Subcutaneous abdominal adipose tissue (tissue), 5 donors: ENCODE results near the gene LPCAT3.
A peak's percentile ranks its signal among the peaks of the same experiment; 100 is the strongest.
"Not testable (repeated sequence)": the region's sequence is repeated elsewhere in the genome, so short reads cannot be mapped to it uniquely, and the experiment has no call there.

Source experiments
- H3K27ac ChIP-seq: one replicate; pipeline ENCODE4 v1.7.0; 2013; ENCODE audit warnings: low read depth, mild to moderate bottlenecking, inconsistent platforms, low read length, moderate library complexity
- H3K27me3 ChIP-seq, 5 donors: one replicate each; pipeline ENCODE4 v1.7.0; 2013; ENCODE audit warnings: low read length in 5 of 5, inconsistent platforms in 1 of 5; ENCODE audit not compliant: control insufficient read depth in 5 of 5, insufficient read depth in 4 of 5
- H3K36me3 ChIP-seq, 5 donors: one replicate each; pipeline ENCODE4 v1.7.0; 2013; ENCODE audit warnings: low read length in 5 of 5; ENCODE audit not compliant: control insufficient read depth in 5 of 5, insufficient read depth in 5 of 5
- H3K4me1 ChIP-seq, 5 donors: one replicate each; pipeline ENCODE4 v1.7.0; 2013; ENCODE audit warnings: low read length in 5 of 5, mild to moderate bottlenecking in 3 of 5, moderate library complexity in 1 of 5; ENCODE audit not compliant: control insufficient read depth in 5 of 5, insufficient read depth in 5 of 5
- H3K4me3 ChIP-seq, 5 donors: one replicate each; pipeline ENCODE4 v1.7.0; 2013; ENCODE audit warnings: low read length in 5 of 5, low read depth in 1 of 5
- H3K9ac ChIP-seq, 5 donors: one replicate each; pipeline ENCODE4 v1.7.0; 2013; ENCODE audit warnings: low read length in 5 of 5, mild to moderate bottlenecking in 4 of 5, moderate library complexity in 3 of 5
- H3K9me3 ChIP-seq, 5 donors: one replicate each; pipeline ENCODE4 v1.7.0; 2013; ENCODE audit warnings: low read length in 5 of 5; ENCODE audit not compliant: control insufficient read depth in 5 of 5
- donor health status: healthy.
- donor health status: healthy.
- donor health status: healthy.
- donor health status: healthy.
- donor health status: healthy.

LPCAT3 gene

DNA sequence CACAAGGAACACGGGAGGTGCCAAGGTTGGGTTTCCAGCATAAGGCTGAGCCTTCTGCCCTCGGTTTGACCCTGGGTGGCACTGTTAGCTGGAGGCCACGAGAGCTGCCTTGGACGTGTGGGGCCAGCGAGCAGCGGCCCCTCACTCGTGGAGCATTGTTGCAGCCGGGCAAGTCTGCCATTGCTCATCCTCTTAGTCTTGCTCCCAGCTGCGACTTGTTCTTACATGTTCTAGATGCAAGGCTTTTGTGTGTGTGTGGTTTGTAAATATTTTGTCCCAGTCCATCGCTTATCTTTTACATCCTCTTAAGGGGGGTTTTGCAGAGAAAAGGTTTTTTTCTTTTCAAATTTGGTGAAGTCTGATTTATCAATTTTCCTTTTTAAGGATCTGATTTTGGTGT, 21.1 kb upstream of the LPCAT3 start:
- Histone ChIP-seq H3K4me1 (no peaks in the 10 kb centered on the region), H3K27me3 (no peaks in the 10 kb centered on the region), H3K36me3 (no peaks in the 10 kb centered on the region), H3K9me3 (no peaks in the 10 kb centered on the region), H3K4me3 (no peak overlapping the region), H3K9ac (no peak overlapping the region), H3K27ac (no peak overlapping the region)

DNA sequence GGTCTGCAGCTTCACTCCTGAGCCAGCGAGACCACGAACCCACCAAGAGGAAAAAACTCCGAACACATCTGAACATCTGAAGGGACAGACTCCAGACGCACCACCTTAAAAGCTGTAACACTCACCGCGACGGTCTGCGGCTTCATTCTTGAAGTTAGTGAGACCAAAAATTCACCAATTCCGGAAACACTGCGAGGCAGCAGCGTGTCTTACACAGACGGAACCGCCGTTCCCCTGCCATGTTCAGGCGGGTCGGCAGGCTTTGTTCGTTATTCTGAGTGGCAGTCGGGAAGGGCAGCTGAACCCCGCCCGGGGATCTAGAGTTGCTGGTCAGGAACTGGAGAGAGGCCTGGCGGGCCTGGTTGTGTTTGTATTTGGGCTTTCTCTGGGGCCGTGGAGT, 20.3 kb upstream of the LPCAT3 start:
- Histone ChIP-seq H3K9me3 (no peaks in the 10 kb centered on the region), H3K4me1 (no peaks in the 10 kb centered on the region), H3K27me3 (no peaks in the 10 kb centered on the region), H3K9ac (no peak overlapping the region), H3K4me3 (no peak overlapping the region), H3K36me3 (no peaks in the 10 kb centered on the region), H3K27ac (no peak overlapping the region)

DNA sequence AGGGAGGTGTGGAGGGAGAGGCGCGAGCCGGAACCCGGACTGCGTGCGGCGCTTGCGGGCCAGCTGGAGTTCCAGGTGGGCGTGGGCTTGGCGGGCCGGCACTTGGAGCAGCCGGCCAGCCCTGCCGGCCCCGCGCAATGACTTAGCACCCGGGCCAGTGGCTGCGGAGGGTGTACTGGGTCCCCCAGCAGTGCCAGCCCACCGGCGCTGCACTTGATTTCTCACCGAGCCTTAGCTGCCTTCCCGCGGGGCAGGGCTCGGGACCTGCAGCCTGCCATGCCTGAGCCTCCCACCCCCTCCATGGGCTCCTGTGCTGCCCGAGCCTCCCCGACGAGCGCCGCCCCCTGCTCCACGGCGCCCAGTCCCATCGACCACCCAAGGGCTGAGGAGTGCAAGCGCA, 19.1 kb upstream of the LPCAT3 start:
- H3K36me3 ChIP-seq, H3K9me3 ChIP-seq, H3K4me3 ChIP-seq, H3K27ac ChIP-seq, H3K9ac ChIP-seq, H3K4me1 ChIP-seq, H3K27me3 ChIP-seq: not testable (repeated sequence)

DNA sequence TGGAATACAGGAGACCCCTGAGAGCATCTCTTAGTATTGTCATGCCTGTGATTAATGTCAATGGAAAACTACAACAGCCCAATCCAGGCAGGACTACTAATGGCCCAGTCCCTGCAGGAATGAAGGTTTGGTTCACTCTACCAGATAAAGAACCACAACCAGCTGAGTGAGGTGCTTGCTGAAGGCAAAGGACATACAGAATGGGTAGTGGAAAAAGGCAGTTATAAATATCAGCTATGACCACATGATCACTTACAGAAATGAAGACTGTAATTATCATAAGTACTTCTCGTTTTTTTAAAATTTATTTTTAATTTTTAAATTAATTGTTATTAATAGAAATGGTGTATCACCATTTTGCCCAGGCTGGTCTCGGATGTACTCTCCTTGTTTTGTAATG, 17.2 kb upstream of the LPCAT3 start:
- H3K36me3 ChIP-seq, result no peaks in the 10 kb centered on the region
- no peaks in the 10 kb centered on the region for H3K27me3 ChIP-seq
- no peak overlapping the region for H3K27ac ChIP-seq
- no peaks in the 10 kb centered on the region for H3K9me3 ChIP-seq
- no peak overlapping the region for H3K9ac ChIP-seq
- H3K4me1 ChIP-seq, result peaks cover 0 to 14% (median 0%) of the 10 kb centered on the region in 5 donors
- no peak overlapping the region for H3K4me3 ChIP-seq

DNA sequence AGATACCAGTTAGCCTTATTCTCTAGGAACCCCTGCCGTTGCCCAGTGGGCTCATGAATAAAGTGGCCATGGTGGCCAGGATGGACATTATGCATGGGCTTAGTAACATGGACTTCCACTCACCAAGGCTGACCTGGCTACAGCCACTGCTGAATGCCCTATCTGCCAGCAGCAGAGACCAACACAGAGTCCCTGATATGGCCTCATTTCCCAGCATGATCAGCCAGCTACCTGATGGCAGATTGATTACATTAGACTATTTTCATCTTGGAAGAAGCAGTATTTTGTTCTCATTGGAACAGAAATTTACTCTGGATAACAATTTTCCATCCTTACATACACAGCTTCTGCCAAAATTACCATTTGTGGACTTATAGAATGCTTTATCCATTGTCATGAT, 16.2 kb upstream of the LPCAT3 start:
- H3K9me3 ChIP-seq, result no peaks in the 10 kb centered on the region
- H3K9ac ChIP-seq, result no peak overlapping the region
- H3K4me1 ChIP-seq, result peaks cover 0 to 14% (median 0%) of the 10 kb centered on the region in 5 donors
- no peak overlapping the region for H3K27ac ChIP-seq
- no peaks in the 10 kb centered on the region for H3K27me3 ChIP-seq
- H3K36me3 ChIP-seq, result no peaks in the 10 kb centered on the region
- no peak overlapping the region for H3K4me3 ChIP-seq

DNA sequence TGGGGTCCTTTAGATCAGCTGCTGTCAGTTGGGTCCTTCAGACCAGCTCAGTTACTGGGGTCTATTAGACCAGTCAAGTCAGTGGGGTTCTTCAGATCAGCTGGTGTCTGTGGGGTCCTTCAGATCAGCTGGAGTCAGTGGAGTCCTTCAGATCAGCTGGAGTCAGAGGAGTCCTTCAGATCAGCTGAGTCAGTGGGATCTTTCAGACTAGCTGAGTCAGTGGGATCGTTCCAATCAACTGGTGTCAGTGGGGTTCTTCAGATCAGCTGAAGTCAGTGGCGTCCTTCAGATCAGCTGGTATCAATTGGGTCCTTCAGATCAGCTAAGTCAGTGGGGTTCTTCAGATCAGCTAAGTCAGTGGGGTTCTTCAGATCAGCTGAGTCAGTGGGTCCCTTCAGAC, 14.7 kb upstream of the LPCAT3 start:
- Histone ChIP-seq H3K27ac (no peak overlapping the region), H3K27me3 (no peaks in the 10 kb centered on the region)

DNA sequence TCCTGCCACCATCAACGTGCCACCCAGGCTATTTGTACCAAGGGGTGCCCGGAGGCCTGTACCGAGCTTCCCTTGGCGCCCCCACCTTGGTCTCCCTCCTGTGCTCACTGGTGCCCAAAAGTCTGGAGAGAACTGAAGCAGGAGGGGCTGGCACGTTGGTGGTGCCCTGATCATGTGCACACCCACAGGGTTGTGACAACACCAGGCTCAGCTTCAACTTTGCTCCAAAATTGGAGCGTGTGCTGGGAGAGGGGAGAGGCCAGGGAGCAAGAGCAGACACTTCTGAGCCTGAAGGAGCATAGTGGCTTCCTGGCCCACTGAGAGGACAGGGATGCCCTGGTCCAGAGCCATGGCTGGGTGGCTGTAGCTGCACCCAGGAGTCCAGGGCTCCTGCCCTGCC, 13.0 kb upstream of the LPCAT3 start:
- Histone ChIP-seq H3K4me3 (peak overlapping the region in 1 of 5 donors; percentile 13), H3K36me3 (no peaks in the 10 kb centered on the region), H3K9me3 (no peaks in the 10 kb centered on the region), H3K27me3 (no peaks in the 10 kb centered on the region), H3K27ac (no peak overlapping the region), H3K9ac (no peak overlapping the region), H3K4me1 (peaks cover 0 to 14% (median 0%) of the 10 kb centered on the region in 5 donors)

More for the DNA sequence above, 14.7 kb upstream of the LPCAT3 start:
- Histone ChIP-seq H3K4me1 (peaks cover 0 to 14% (median 0%) of the 10 kb centered on the region in 5 donors), H3K36me3 (no peaks in the 10 kb centered on the region), H3K4me3 (no peak overlapping the region), H3K9me3 (no peaks in the 10 kb centered on the region), H3K9ac (no peak overlapping the region)

DNA sequence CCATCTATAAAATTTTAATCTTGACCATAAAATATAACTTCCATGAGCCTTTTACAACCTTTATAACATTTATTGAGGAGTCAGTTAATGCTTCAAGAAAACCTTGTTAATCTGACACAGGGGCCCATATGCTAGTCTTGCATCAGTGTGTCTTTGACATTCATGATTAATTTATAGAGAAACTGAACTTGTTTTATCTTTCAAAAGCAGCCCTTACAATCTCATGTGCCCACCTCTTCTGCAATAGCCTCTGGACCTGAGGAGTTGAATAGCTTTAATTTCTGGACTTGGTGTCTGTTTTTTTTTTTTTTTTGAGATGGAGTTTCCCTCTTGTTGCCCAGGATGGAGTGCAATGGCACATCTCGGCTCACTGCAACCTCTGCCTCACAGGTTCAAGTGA, 8.6 kb upstream of the LPCAT3 start:
- Histone ChIP-seq H3K9ac (no peak overlapping the region), H3K4me1 (peaks cover 0 to 11% (median 0%) of the 10 kb centered on the region in 5 donors), H3K27ac (no peak overlapping the region), H3K4me3 (no peak overlapping the region), H3K9me3 (no peaks in the 10 kb centered on the region), H3K27me3 (no peaks in the 10 kb centered on the region), H3K36me3 (no peaks in the 10 kb centered on the region)

DNA sequence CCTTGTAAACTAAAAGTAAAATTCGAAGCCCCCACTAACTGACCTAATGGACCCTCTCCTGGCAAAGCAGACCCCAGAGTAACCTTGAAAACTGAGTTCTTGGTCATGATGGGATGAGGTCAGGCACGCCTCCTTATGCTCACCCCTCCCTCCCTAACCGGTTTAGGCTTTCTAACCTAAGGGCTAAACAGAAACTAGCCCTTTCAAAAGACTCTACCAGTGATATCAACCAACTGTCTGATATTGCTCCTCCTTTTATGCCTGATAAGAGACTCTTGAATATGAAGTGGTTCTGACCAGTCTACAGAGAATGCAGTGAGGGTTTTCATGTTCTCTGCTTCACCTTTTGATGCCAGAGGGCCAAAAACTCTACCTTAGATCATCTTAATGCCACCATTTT, 4.8 kb upstream of the LPCAT3 start:
- no peaks in the 10 kb centered on the region for H3K9me3 ChIP-seq
- H3K9ac ChIP-seq, result no peak overlapping the region
- no peak overlapping the region for H3K27ac ChIP-seq
- H3K36me3 ChIP-seq, result no peaks in the 10 kb centered on the region
- H3K4me1 ChIP-seq, result peaks cover 0 to 7% (median 7%) of the 10 kb centered on the region in 5 donors
- no peaks in the 10 kb centered on the region for H3K27me3 ChIP-seq
- H3K4me3 ChIP-seq, result no peak overlapping the region

DNA sequence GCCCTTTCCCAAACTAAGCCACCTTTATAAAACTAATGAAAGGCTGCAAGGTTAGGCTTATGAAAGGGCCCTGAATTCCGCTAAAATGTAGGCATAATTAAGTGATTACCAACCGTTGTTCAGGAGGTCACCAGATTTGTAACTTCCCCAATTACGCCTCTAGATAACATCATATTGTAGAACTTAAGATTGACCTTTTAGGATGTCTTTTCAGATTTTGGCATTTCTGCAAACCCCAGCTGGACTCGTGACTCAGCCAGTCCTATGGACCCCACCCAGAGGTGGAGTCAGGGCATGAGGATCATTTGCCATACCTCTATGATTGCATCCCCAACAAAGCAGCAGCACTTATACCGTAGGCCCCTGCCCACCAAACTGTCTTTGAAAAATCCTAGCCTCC, 3.7 kb upstream of the LPCAT3 start:
- Histone ChIP-seq H3K27ac (no peak overlapping the region), H3K9me3 (no peaks in the 10 kb centered on the region), H3K4me3 (no peak overlapping the region), H3K36me3 (no peaks in the 10 kb centered on the region), H3K9ac (no peak overlapping the region), H3K4me1 (peaks cover 3 to 19% (median 17%) of the 10 kb centered on the region in 5 donors), H3K27me3 (no peaks in the 10 kb centered on the region)

DNA sequence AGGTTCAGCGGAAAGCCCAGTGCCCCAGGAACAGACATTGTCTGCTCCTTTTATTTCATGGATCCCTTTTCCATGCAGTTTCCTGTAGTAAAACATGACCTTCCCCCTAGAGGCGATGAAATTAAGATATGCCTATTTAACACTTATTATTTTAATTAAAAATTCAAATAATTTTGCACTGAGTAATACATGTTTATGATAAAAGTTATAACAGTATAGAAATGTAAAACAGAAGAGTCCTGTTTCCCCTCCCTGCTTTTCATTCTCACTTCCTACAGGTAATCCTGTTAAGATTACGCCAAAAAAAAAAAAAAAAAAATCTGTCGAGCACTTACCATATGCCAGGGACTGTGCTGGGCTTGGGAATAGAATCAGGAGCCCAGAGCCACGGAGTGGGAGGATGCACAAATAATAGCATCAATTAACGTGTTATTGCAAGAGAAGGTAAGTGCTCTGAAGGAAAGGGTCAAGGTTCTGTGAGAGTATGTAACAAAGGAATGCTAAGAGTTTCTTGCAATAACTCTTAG, 830 bp upstream of the LPCAT3 start:
- no peaks in the 10 kb centered on the region for H3K9me3 ChIP-seq
- H3K4me1 ChIP-seq, result peaks cover 5 to 33% (median 22%) of the 10 kb centered on the region in 5 donors
- peak overlapping the region; percentile 13 to 90 (median 56) for H3K9ac ChIP-seq
- peak overlapping the region in 4 of 5 donors; percentile 40 to 91 (median 71) for H3K4me3 ChIP-seq
- H3K27ac ChIP-seq, result peak overlapping the region; percentile 91
- peaks cover 0 to 4% (median 0%) of the 10 kb centered on the region in 5 donors for H3K36me3 ChIP-seq
- H3K27me3 ChIP-seq, result no peaks in the 10 kb centered on the region
